Measurements from ENCODE around the gene PSPH.
"Not testable (repeated sequence)": the region's sequence is repeated elsewhere in the genome, so short reads cannot be mapped to it uniquely, and the experiment has no call there.

PSPH gene

GRCh38 chr7:56079450-56080185 lies 28.4 kb upstream of the PSPH start:
- DNase-seq (ENCODE audit: low spot score) = no peak
- Histone ChIP-seq H3K4me3 (ENCODE audit: severe bottlenecking) (no peak overlapping the region), H3K27me3 (ENCODE audit: insufficient read depth, poor library complexity, severe bottlenecking) (no peaks in the 10 kb centered on the region), H3K9me3 (ENCODE audit: severe bottlenecking) (no peaks in the 10 kb centered on the region), H3K4me1 (ENCODE audit: insufficient read depth, poor library complexity, severe bottlenecking) (no peaks in the 10 kb centered on the region), H3K27ac (ENCODE audit: poor library complexity, severe bottlenecking) (no peak overlapping the region), H3K36me3 (ENCODE audit: low read depth) (peaks cover 24% of the 10 kb centered on the region)
- no peak for ATAC-seq (ENCODE audit: low read depth)
- TF ChIP-seq CTCF (IDR thresholded peaks at IDR 0.05; ENCODE audit: poor library complexity, severe bottlenecking) = peak; percentile 17

GRCh38 chr7:56078196-56078595 lies 27.0 kb upstream of the PSPH start:
- Histone ChIP-seq H3K9me3 (ENCODE audit: severe bottlenecking) (no peaks in the 10 kb centered on the region), H3K4me1 (ENCODE audit: insufficient read depth, poor library complexity, severe bottlenecking) (no peaks in the 10 kb centered on the region), H3K36me3 (ENCODE audit: low read depth) (peaks cover 27% of the 10 kb centered on the region), H3K4me3 (ENCODE audit: severe bottlenecking) (no peak overlapping the region), H3K27ac (ENCODE audit: poor library complexity, severe bottlenecking) (no peak overlapping the region), H3K27me3 (ENCODE audit: insufficient read depth, poor library complexity, severe bottlenecking) (no peaks in the 10 kb centered on the region)
- no peak for TF ChIP-seq CTCF (IDR thresholded peaks at IDR 0.05; ENCODE audit: poor library complexity, severe bottlenecking)
- DNase-seq (ENCODE audit: low spot score) (no peak), ATAC-seq (ENCODE audit: low read depth) (no peak)

- Histone ChIP-seq H3K27me3 (ENCODE audit: insufficient read depth, poor library complexity, severe bottlenecking) (no peaks in the 10 kb centered on the region), H3K4me1 (ENCODE audit: insufficient read depth, poor library complexity, severe bottlenecking) (no peaks in the 10 kb centered on the region)
- ATAC-seq (ENCODE audit: low read depth) = no peak
Observed at GRCh38 chr7:56077681-56078080, 26.4 kb upstream of the PSPH start.

GRCh38 chr7:56074371-56074791 lies 23.1 kb upstream of the PSPH start:
- ATAC-seq (ENCODE audit: low read depth) = peak; percentile 96
- peak; percentile 71 for DNase-seq (ENCODE audit: low spot score)
- H3K36me3 ChIP-seq (ENCODE audit: low read depth) = peaks cover 58% of the 10 kb centered on the region
- H3K4me3 ChIP-seq (ENCODE audit: severe bottlenecking) = no peak overlapping the region
- no peaks in the 10 kb centered on the region for H3K27me3 ChIP-seq (ENCODE audit: insufficient read depth, poor library complexity, severe bottlenecking)
- H3K27ac ChIP-seq (ENCODE audit: poor library complexity, severe bottlenecking) = no peak overlapping the region
- H3K9me3 ChIP-seq (ENCODE audit: severe bottlenecking) = no peaks in the 10 kb centered on the region
- peak; percentile 92 for TF ChIP-seq CTCF (IDR thresholded peaks at IDR 0.05; ENCODE audit: poor library complexity, severe bottlenecking)
- no peaks in the 10 kb centered on the region for H3K4me1 ChIP-seq (ENCODE audit: insufficient read depth, poor library complexity, severe bottlenecking)

More at GRCh38 chr7:56077681-56078080, 26.4 kb upstream of the PSPH start:
- Histone ChIP-seq H3K4me3 (ENCODE audit: severe bottlenecking) (no peak overlapping the region), H3K9me3 (ENCODE audit: severe bottlenecking) (no peaks in the 10 kb centered on the region), H3K27ac (ENCODE audit: poor library complexity, severe bottlenecking) (no peak overlapping the region), H3K36me3 (ENCODE audit: low read depth) (peaks cover 30% of the 10 kb centered on the region)
- no peak for DNase-seq (ENCODE audit: low spot score)
- TF ChIP-seq CTCF (IDR thresholded peaks at IDR 0.05; ENCODE audit: poor library complexity, severe bottlenecking) = no peak

GRCh38 chr7:56066376-56066775 lies 15.1 kb upstream of the PSPH start:
- peaks cover 67% of the 10 kb centered on the region for H3K36me3 ChIP-seq (ENCODE audit: low read depth)
- not testable (repeated sequence) for H3K4me3 ChIP-seq (ENCODE audit: severe bottlenecking); H3K27ac ChIP-seq (ENCODE audit: poor library complexity, severe bottlenecking); H3K27me3 ChIP-seq (ENCODE audit: insufficient read depth, poor library complexity, severe bottlenecking); ATAC-seq (ENCODE audit: low read depth); DNase-seq (ENCODE audit: low spot score); H3K9me3 ChIP-seq (ENCODE audit: severe bottlenecking)
- H3K4me1 ChIP-seq (ENCODE audit: insufficient read depth, poor library complexity, severe bottlenecking) = peaks cover 18% of the 10 kb centered on the region

Data from RWPE2 (cell line).